Mucosa of gallbladder (tissue), 1 donor: ENCODE measurements around the gene SELENOF. TPM values are rescaled to one million over a fixed set of nuclear protein-coding genes. Genes with fewer than 3 reads are reported as not detected.
"Not testable (repeated sequence)": the region's sequence is repeated elsewhere in the genome, so short reads cannot be mapped to it uniquely, and the experiment has no call there.

Source experiments
- DNase-seq: peaks from one replicate; pipeline ENCODE4 v3.0.0-alpha.2; 2020; ENCODE audit warnings: low spot score
- total RNA-seq: library from RNA; stranded (reverse); gene quantifications from one replicate; pipeline ENCODE4 v1.2.1, GENCODE V29; 2021
- donor health status: DM: no; HTN: no; CAD: no.

The SELENOF gene
- total RNA-seq, 1 donor from 2014 or later, result 179 TPM

DNA sequence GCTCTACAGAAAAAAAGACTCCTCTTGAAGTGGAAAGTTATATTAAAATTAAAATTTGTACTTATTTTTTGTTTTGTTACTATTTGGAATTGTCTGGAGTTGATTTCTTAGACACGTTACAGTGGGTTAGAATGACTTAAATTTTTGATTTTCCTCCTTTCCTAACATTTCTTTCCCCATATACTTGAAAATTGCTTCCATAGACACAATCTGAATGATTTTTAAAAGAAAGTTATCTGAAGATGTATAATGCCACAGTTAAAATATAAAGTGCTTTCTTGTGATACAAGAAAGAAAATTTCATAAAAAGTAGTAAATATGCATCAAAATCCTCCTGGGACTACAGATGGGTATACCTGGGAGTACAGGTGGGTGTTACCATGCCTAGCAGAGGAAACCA, 2.8 kb upstream of the SELENOF start:
- DNase-seq, result no peak

DNA sequence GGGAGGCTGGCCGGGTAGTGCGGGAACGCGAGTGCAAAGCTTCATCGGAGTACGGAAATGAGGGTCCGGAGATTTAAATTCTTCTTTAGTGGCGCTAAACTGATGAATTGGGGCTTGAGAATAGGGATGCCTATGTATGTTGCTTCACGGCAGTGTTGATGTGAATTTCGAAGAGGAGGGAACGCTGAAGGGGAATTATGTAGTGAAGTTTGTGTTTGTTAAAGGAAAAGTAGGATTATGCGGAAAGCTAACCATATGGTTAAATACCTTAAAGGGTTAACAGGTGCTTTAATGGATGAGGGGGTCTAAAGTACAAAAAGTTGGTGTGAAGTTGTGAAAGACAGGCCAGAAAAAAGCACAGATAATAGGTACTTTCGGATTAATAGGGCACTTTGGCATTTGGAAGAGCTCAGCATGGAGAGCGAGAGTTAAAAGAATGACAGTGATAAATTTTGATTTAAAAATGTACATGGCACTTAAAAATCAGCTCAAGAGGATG, 1.9 kb upstream of the SELENOF start:
- no peak for DNase-seq

DNA sequence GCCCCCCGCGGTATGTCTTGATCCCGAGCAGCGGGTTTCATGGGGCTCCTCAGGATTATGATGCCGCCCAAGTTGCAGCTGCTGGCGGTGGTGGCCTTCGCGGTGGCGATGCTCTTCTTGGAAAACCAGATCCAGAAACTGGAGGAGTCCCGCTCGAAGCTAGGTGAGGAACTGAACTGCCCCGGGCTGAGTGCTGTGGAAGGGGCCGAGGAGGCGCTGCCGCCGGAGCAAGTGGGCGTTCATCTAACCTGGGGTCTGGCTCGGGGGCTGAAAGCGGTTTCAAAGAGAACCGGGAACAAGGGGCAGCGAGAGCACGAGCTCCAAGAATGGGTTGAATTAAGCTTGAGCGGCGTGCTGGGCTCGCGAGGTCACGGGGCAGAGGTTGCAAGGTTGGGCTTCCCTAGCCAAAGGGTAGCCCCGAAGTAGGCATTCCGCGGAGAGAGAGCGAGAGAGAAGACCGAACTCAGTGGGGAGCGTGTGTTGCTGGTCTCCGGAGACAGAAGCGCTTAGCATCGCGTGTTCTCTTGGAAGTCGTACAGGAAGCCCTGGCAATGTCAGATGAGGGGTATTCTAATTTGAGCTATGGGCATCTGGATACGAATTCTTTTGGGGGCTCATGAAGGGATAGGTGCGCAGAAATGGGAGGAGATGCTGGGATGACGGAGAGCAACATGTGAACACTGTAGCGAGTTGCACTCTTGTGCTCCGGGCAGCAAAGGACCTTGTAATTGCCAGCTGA, 1.2 kb upstream of the SELENOF start:
- DNase-seq, result peak; percentile 38

DNA sequence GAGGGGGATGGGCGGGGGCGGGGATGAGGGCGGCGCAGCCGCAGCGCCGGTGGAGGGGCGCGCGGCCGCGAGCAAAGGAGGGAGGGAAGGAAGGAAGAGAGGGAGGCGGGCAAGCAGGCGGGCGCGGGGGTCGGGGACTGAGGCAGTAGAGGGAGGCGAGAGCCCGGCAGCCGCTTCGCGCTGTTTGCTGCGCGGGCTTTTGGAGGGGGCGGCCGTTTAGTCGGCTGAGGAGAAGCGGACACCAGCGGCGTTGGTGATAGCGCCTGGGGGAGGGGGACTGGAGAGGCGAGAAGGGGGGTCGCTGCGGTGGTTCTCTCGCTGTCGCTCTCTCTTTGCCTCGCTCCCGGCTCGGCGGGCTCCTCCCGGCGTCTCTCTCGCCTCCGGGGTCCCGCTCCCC, 673 bp upstream of the SELENOF start, which contains the start of gene HS2ST1:
TSS of gene HS2ST1 (plus strand) at position 35 of the 397 bp plus-strand sequence.
- DNase-seq, result no peak

DNA sequence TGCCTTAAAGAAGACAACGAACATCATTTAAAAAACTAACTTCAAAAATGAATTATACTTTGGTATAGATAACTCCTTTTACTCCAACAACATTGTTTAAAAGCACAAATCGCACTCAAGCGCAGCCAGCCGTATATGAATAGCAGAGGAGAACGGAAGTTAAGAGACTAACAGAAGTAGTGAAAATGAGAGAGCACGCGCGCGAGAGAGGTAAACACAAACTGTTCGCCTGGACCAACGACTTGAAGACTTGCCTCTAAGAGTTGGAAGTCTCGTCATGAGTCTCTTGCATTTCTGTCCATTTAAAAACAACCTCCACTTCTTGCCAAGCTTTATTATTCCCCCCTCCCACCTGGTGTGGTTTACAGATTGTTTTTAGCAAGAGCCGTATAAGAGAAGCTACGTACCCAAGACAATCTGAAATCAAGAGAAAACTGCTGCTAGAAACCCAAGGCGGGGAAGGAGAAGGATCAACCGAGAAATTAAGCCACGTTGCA, 479 bp downstream of the SELENOF start:
- DNase-seq, result no peak

DNA sequence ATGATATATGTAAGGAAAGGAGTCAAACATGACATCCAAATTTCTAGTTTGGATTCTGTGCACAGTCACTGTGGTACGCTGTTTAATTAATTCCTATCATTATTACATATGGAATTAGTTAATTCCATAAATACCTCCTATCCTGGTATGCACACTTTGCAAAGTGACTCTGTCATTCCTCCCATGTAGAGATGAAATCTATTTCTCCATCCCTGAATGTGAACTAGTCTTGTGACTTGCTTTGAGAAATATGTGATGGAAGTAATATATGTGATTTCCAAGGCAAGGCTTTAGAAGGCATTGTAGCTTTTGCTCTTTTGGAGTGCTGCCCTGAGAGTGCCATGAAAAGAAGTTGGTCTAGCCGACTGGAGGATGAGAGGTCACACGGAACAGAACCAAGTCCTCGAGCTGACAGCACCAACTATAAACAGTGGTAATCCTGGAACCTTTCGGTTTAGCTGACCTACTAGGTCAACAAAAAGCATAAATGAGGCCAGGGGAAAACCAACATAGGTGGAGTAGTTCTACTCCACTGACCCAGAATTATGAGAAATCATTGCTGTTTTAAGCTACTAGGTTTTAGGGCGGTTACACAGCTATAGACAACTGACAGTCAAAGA, 1.5 kb downstream of the SELENOF start:
- no peak for DNase-seq

DNA sequence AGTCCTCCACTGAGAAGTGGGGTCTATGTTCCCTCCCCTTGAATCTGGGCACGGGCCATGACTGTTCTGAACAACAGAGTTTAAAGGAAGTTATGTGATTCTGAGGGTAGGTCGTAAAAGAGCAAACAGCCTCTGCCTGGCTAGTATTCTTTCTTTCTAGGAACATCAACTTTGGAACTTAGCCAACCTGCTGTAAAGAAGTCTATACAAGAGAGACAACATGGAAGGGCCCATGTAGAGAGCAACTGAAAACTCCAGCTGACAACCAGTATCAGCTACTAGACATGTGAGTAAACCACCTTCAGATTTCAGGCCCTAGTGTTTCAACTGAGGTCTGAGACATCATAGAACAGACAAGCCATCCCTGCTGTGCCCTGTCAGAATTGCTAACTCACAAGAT, 7.5 kb downstream of the SELENOF start:
- DNase-seq, result no peak

DNA sequence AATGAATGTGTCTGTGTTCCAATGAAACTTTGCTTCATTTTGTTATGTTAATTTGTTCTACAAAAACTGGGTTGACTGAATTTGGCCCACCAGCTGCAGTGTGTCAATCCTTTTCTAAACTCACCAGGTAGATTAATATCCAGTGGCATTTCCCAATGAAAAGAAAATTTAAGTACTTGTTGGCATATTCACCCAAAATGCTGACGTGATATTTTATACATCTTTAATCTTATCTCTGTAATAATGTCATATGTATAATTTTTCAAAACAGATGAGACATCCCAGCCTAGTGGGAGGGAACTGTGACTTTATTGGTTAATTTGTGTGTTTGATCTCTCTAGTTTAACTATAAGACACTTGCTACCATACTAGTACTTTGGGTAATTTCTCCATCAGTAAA, 8.1 kb downstream of the SELENOF start:
- no peak for DNase-seq

DNA sequence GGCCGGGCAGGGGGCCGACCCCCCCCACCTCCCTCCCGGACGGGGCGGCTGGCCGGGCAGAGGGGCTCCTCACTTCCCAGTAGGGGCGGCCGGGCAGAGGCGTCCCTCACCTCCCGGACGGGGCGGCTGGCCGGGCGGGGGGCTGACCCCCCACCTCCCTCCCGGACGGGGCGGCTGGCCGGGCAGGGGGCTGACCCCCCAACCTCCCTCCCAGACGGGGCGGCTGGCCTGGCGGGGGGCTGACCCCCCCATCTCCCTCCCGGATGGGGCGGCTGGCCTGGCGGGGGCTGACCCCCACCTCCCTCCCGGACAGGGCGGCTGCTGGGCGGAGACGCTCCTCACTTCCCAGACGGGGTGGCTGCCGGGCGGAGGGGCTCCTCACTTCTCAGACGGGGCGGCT, 14.5 kb downstream of the SELENOF start:
- not testable (repeated sequence) for DNase-seq

DNA sequence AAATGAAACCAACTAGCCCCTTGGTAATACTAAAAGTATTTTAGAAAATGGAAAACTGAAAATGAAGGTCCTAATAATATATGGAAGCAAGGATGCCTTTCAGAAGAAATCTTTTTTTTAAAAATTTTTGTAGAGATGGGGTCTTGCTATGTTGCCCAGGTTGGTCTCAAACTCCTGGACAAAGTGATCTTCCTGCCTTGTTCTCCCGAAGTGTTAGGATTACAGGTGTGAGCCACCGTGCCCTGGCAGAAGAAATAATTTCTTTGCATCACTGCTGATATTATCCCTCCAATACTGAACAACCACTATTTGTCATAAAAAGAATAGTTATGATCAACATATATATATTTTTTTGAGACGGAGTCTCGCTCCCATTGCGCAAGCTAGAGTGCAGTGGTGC, 25.6 kb downstream of the SELENOF start:
- no peak for DNase-seq

DNA sequence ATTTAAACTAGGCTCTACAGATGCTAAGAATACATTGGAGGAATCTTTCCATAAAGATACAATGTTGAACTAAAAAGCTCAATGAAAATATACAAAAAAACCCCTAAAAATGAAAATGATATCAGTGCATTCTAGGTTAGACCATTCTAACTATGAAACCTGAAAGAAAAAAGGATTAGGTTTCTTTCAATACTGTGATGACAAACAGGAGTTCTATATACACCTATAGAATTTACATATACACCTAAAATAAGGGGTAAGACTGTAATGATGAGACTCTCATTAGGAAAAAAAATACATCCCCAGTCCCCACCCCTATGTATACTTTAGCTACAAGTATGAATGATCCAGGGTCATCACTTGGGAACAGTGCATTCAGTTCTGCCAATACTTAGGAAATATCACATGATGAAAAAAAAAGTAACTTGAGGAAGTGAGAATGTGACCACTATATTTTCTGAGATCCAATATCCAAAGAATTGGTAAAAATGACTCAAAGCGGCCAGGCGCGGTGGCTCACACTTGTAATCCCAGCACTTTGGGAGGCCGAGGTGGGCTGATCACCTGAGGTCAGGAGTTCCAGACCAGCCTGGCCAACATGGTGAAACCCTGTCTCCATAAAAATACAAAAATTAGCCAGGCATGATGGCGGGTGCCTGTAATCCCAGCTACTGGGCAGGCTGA, 26.3 kb downstream of the SELENOF start:
- DNase-seq, result no peak

DNA sequence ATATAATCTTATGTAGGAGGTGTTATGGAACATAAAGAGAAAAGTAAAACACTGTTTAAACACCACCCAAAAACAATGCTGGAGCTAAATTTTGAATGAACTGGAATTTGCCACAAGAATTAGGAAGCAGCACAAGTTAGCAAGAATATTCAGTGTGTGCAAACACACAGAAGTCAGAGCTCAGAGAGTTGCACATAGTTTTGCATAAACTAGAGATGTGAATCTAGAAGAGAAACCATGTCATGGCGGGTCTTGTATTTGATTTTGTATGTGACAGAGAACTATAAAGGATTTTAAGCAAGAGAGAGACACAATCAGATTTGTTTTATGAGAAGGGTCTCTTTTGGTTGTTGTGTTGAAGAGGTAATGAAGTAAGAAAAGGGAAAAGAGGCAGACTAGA, 38.2 kb downstream of the SELENOF start:
- DNase-seq, result no peak

DNA sequence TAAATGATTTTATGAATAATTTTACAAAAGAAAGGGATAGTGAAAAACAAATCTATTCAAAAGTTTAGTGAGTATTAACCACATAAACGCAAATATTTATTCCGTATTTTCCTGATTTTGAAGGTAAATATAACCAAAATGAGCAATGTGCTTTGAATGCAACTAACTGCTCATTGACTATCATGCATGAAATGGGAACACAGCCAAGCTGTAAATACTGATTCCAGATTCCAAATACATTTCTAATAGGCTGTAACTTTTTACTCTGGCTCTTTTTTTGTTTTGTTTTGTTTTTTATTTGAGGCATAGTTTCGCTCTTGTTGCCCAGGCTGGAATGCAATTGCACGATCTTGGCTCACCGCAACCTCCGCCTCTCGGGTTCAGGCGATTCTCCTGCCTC, 41.8 kb downstream of the SELENOF start:
- no peak for DNase-seq

DNA sequence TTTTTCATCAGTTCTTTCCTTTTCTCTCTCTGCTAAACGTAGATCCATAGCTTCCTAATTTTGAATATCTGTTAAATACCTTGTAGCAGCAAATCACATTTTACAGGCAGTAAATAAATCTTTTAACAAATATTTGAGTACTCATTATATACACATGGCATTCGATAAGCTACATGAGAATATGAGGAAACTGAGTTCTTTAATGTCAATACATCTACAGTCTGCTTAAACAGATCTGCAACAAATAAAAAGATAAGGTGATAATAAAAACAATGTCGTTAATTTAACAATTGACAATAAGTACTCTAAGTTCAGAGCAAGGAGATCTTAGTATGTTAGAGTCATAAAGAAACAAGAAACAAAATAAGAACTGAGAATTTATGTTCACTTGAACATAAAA, 42.9 kb downstream of the SELENOF start:
- no peak for DNase-seq

DNA sequence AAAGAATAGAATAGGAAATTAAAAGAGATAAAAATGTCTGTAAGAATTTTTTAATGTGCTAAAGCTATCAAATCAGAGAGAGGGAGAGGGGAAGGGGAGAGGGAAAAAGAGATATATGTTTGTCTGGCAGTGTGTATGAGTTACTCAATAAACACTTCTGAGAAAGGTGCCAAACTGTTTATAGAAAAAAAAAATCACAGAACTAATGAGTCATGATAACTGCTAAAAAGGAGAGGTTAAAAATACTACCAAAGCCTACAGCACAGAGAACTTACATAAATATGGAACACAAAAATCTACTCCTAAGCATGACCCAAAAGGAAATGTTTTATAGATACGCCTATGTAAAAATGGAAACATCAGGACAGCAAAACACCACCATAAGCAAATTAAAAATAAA, 45.4 kb downstream of the SELENOF start:
- no peak for DNase-seq

DNA sequence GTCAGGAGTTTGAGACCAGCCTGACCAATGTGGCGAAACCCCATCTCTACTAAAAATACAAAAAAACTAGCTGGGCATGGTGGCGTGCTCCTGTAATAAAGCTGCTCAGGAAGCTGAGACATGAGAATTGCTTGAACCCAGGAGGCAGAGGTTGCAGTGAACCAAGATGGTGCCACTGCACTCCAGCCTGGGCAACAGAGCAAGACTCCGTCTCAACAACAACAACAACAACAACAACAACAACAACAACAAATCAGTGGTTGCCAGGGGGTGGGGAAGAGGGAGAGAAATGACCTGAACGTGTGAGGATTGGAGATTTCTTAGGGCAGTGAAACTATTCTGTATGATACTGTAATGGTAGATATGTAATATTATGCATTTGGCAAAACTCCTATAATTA, 46.6 kb downstream of the SELENOF start:
- DNase-seq, result not testable (repeated sequence)

DNA sequence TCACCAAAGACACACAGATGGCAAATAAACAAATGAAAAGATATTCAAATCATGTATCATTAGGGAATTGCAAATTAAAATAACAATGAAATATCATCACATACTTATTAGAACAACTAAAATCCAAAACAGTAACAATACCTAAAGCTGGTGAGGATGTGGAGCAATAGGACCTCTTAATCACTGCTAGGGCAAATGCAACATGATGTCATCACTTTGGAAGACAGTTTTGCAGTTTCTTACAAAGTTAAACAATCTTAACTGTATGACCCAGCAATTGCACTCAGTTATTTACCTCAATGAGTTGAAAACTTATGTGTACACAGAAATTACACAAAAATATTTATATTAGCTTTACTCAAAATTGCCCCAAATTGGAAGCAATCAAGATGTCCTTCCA, 47.3 kb downstream of the SELENOF start:
- no peak for DNase-seq

DNA sequence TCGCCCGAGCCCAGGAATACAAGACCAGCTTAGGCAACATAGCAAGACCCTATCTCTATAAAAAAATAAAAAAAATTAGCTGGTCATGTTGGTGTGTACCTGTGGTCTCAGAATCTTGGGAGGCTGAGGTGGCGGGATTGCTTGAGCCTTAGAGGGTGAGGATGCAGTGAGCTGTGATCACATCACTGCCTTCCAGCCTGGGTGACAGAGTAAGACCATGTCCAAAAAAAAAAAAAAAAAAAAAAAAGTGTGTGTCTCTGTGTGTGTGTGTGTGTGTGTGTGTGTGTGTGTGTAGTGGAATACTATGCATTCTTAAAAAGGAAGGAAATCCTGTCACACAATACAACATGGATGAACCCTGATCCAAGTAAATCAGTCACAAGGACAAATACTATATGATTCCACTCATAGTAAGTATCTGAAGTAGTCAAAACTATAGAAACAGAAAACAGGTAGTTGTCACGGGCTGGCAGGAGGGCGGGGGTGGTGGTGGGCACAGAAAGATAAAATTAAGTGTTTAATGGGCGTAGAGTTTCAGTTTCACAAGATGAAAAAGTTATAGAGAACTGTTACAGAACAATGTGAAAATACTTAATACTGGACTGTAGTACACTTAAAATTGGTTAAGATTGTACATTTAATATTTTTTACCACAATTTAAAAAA, 47.8 kb downstream of the SELENOF start:
- DNase-seq, result no peak

DNA sequence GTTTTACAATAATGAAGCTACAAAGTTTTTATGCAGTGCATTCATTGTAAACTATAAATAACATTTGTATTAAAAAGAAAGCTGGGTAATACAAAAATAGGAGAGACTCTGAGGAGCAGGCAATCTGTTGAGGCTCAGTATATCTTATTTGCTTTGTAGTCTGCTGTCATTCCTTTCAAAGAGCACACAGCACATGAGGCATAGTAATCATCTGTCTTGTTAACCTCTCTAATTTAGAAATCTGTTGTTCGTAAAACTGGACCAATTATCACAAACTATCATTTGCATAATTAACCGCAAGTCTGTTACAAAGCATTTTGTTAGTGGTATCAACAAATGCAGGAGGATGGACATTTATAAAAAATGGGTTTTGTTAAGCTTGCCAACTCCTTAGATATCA, 51.0 kb downstream of the SELENOF start:
- no peak for DNase-seq

DNA sequence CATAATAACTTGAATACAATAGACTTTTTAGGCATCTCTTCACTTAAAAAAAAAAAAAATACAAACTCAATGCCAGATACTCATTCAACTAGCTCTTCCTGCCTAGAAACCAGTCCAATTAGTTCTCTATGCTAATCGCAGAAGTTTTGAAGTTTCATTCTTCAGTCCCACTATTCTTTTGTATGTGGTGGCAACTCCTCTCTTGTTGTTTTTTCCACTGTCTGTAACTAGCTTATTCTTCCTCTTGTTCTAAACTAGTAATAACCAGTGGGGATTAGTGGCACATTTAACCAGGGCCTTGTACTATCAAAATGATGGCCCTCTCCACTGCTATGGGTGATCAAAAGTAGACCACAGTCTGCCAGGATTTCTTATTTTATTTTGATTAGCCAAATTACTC, 52.5 kb downstream of the SELENOF start:
- DNase-seq, result no peak

DNA sequence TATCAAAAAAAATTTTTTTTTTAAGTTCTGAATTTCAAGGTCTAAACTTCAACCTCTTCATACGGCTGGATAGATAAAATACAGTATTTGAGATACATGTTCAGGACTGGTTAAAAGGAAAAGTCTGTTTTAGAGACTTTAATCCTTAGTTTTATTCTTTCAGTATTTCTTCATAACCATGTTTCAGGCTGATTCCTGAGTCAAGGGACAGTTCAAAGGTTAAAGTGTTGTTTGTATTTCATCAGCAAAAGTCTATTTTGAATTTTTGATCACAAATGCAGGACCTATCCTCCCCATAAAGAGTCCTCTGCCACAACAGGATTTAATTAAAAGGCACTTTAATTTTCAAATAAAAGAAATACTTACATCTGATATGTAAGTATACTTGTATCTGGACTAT, 53.5 kb downstream of the SELENOF start:
- no peak for DNase-seq

DNA sequence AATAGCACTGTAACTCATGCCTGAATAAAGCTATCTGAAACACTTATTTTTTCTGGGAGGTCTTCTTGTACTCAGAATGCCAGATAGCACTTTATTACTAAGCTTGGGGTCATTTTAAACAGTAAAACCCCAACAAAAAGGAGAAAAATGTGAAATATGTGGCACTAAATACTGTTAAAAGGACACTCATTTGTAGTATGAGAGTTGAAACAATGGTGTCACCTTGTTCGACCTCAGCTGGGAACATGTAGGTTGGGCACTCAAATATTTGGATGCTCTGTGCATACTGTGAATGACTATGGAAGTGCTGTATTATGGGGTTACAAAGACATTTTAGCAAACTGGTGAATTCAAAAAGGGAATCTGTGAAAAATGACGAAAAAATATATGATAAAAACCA, 53.9 kb downstream of the SELENOF start:
- no peak for DNase-seq
